D721Med (cell line): ENCODE data around the gene NT5C.

Experiments
- DNase-seq: peaks from one replicate; pipeline ENCODE4 v3.0.0; 2011; ENCODE audit warnings: low spot score; ENCODE audit not compliant: insufficient read length
- FAIRE-seq: peaks from 2 replicates; lab custom pipeline; 2011; peaks lifted over from hg19 to GRCh38; lab: Jason Lieb, UNC
- TF ChIP-seq, protein P1 (sequence below): IDR thresholded peaks from 2 replicates; pipeline ENCODE4 v1.5.1; 2012; ENCODE audit warnings: mild to moderate bottlenecking, control low read depth; ENCODE audit not compliant: insufficient read depth; ENCODE audit errors: missing control alignments

NT5C gene

GRCh38 chr17:75087558-75088453 is 43.7 kb downstream of the NT5C start, which contains the start of gene SLC16A5:
Gene SLC16A5, plus strand, starts transcription at chr17:75087954. Its CDS starts 5,683 bp downstream, at chr17:75093637.
- no peak for FAIRE-seq
- DNase-seq = no peak
- TF ChIP-seq, protein P1, sequence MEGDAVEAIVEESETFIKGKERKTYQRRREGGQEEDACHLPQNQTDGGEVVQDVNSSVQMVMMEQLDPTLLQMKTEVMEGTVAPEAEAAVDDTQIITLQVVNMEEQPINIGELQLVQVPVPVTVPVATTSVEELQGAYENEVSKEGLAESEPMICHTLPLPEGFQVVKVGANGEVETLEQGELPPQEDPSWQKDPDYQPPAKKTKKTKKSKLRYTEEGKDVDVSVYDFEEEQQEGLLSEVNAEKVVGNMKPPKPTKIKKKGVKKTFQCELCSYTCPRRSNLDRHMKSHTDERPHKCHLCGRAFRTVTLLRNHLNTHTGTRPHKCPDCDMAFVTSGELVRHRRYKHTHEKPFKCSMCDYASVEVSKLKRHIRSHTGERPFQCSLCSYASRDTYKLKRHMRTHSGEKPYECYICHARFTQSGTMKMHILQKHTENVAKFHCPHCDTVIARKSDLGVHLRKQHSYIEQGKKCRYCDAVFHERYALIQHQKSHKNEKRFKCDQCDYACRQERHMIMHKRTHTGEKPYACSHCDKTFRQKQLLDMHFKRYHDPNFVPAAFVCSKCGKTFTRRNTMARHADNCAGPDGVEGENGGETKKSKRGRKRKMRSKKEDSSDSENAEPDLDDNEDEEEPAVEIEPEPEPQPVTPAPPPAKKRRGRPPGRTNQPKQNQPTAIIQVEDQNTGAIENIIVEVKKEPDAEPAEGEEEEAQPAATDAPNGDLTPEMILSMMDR = no peak

GRCh38 chr17:75087182-75087557 is 44.4 kb downstream of the NT5C start:
- TF ChIP-seq, protein P1 = no peak
- no peak for DNase-seq
- FAIRE-seq = no peak

GRCh38 chr17:75086496-75087181 is 44.9 kb downstream of the NT5C start:
- no peak for FAIRE-seq
- TF ChIP-seq, protein P1 = no peak

GRCh38 chr17:75084039-75084660 is 47.4 kb downstream of the NT5C start:
- TF ChIP-seq, protein P1 = no peak
- no peak for DNase-seq
- no peak for FAIRE-seq

More at GRCh38 chr17:75086496-75087181, 44.9 kb downstream of the NT5C start:
- no peak for DNase-seq

- TF ChIP-seq, protein P1 = no peak
- no peak for FAIRE-seq
- DNase-seq = no peak
Observed at GRCh38 chr17:75082683-75083082, 48.9 kb downstream of the NT5C start.

GRCh38 chr17:75081611-75082540 is 49.7 kb downstream of the NT5C start:
- no peak for FAIRE-seq
- TF ChIP-seq, protein P1 = no peak
- DNase-seq = no peak
